Measurements from ENCODE around the gene ELMOD3.
"Not testable (repeated sequence)": the region's sequence is repeated elsewhere in the genome, so short reads cannot be mapped to it uniquely, and the experiment has no call there.

The ELMOD3 gene

DNA sequence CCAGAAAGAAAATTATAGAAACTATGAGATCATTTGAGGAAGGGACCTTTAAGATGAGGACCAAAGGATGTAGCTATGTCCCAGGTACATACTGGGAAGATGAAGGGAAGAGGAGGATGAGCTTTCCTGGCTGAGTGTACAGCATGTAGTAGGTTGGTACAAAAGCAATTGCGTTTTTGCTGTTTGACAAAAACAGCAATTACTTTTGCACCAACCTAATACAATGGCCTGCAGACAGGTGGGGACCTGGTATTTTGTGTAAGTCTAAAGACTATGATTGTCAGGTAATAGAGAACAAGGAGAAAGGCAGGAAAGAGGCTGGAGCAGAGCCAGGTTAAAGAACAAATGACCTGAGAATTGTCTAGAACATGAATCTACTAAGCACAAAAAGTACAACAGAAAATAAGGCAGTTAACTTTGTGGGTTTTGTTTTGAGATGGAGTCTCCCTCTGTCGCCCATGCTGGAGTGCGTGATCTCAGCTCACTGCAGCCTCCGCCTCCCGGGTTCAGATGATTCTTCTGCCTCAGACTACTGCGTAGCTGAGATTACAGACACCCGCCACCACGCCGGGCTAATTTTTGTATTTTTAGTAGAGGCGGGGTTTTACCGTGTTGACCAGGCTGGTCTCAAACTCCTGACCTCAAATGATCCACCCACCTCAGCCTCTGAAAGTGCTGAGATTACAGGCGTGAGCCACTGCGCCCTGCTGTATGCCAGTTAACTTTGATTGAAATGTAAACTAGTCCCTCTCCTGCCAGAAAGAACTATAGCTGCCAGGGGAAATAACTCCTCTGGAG, 23.5 kb upstream of the ELMOD3 start:
- TF ChIP-seq, protein P1, sequence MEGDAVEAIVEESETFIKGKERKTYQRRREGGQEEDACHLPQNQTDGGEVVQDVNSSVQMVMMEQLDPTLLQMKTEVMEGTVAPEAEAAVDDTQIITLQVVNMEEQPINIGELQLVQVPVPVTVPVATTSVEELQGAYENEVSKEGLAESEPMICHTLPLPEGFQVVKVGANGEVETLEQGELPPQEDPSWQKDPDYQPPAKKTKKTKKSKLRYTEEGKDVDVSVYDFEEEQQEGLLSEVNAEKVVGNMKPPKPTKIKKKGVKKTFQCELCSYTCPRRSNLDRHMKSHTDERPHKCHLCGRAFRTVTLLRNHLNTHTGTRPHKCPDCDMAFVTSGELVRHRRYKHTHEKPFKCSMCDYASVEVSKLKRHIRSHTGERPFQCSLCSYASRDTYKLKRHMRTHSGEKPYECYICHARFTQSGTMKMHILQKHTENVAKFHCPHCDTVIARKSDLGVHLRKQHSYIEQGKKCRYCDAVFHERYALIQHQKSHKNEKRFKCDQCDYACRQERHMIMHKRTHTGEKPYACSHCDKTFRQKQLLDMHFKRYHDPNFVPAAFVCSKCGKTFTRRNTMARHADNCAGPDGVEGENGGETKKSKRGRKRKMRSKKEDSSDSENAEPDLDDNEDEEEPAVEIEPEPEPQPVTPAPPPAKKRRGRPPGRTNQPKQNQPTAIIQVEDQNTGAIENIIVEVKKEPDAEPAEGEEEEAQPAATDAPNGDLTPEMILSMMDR (conservative IDR thresholded peaks at IDR 0.05; ENCODE audit: low read depth, low read length) = no peak
- no peak for DNase-seq (ENCODE audit: low read depth)
- H3K4me3 ChIP-seq (ENCODE audit: low read depth, low read length) = no peak overlapping the region

DNA sequence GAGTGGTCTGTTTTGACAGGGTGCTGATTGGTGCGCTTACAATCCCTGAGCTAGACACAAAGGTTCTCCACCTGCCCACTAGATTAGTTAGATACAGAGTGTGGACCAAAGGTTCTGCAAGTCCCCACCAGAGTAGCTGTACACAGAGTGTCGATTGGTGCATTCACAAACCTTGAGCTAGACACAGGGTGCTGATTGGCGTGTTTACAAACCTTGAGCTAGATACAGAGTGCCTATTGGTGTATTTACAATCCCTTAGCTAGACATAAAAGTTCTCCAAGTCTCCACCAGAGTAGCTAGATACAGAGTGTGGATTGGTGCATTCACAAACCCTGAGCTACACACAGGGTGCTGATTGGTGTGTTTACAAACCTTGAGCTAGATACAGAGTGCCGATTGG, 20.7 kb upstream of the ELMOD3 start:
- DNase-seq (ENCODE audit: low read depth); H3K4me3 ChIP-seq (ENCODE audit: low read depth, low read length): not testable (repeated sequence)

DNA sequence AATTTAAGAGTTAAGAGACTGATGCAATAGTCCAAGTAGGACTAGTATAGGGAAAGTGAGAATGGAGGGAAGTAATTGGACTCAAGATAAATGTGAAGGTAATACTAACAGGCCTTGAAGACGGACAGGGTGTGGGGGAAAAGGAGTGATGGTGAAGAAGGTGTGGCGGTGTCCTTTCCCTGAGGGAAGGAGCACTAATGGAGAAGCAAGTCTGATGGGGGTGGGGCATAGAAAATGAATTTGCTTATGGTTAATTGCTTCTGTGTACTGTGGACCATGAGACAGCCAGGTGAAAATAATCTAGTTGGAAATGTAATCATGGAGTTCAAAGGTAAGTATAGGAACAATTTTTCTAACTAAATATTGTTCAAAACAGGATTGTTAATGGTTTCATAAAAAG, 19.6 kb upstream of the ELMOD3 start:
- TF ChIP-seq, protein P1 (conservative IDR thresholded peaks at IDR 0.05; ENCODE audit: low read depth, low read length) = no peak
- H3K4me3 ChIP-seq (ENCODE audit: low read depth, low read length) = no peak overlapping the region
- DNase-seq (ENCODE audit: low read depth) = no peak

DNA sequence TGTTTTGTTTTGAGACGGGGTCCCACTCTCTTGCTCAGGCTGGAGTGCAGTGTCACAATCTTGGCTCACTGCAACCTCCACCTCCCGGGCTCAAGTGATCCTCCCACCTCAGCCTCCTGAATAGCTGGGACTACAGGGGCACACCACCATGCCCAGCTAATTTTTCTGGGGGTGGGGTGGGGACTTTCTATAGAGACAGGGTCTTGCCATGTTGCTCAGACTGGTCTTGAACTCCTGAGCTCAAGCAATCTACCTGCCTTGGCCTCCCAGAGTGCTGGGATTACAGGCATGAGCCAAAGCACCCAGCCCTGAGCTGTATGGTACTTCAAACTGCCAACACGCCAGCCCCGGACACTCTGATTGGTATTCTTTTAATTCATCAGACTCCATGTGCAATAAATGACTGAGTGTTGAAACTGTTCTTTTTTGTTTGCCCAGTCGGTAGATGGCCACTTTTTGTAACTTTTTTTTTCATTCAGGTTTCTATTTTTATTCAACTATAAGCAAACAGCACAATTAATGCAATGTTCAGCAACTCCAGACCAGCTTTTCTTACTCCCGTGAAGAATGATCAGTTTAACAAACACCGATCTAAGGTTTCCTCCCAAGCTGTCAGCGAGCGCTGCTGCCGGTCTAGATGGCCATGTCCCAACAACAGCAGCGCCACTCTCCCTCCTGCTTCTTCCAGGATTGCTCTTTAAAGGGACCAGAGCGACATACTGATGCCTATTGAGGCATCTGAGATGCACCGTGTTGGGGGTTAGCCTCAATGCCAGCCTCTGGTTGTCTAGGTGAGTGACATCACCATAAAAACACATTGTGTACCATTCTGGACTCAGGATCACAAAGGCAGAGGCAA, 14.3 kb upstream of the ELMOD3 start:
- no peak overlapping the region for H3K4me3 ChIP-seq (ENCODE audit: low read depth, low read length)
- DNase-seq (ENCODE audit: low read depth) = peak; percentile 30
- TF ChIP-seq, protein P1 (conservative IDR thresholded peaks at IDR 0.05; ENCODE audit: low read depth, low read length) = no peak

DNA sequence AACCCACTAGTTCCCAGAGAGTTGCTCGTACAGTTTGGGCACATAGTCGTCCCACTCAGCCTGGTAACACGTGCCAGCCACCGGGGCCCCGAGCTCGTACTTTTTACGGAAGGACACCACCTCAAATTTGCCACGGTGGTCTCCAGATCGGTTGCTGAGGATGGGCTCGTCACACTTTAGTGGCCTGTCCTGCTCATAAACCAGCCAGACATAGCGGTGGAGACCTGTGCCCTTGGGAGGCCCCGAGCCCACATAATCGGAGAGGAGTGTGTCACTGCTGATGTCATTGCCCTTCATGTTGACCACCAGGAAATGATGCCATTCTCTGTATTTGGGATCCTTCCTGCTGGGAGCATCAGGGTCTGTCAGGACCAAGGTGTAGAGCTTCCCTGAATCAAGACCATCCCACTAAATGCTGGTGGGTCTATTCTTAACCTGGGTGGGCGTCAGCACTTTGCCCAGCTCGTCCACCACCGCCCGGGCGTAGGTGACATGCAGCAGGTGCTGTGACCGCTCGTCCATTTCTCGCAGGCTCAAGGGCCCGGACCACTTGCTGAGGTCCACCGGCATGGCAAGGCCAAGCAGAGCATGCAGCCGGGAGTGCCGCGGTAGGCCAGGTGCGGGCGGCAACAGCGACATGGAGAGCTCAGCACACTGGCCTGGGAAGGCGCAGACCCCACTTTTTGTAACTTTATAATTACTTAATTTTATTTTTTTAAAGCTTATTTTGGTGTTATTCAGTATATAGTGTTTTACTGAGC, 13.1 kb upstream of the ELMOD3 start:
- H3K4me3 ChIP-seq (ENCODE audit: low read depth, low read length) = no peak overlapping the region
- no peak for DNase-seq (ENCODE audit: low read depth)
- TF ChIP-seq, protein P1 (conservative IDR thresholded peaks at IDR 0.05; ENCODE audit: low read depth, low read length) = no peak

DNA sequence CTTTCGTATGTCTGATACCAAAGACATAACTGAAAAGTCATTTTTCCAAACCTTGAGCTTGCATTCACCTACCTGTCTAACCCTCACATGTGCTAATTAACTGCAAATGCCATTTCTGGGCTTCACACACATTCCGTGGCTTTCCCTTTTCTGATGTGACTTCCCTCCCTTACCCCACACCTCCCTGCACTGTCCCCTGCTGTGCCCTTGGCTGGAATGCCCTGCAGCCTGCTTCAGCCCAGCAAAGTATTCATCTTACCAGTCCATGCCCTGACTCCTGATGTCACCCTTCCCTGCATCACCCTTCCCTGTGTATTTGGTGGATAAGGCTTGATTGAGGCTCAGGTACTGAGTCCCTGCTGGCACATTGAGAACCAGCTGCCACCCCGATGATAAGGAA, 12.4 kb upstream of the ELMOD3 start:
- no peak for DNase-seq (ENCODE audit: low read depth)

DNA sequence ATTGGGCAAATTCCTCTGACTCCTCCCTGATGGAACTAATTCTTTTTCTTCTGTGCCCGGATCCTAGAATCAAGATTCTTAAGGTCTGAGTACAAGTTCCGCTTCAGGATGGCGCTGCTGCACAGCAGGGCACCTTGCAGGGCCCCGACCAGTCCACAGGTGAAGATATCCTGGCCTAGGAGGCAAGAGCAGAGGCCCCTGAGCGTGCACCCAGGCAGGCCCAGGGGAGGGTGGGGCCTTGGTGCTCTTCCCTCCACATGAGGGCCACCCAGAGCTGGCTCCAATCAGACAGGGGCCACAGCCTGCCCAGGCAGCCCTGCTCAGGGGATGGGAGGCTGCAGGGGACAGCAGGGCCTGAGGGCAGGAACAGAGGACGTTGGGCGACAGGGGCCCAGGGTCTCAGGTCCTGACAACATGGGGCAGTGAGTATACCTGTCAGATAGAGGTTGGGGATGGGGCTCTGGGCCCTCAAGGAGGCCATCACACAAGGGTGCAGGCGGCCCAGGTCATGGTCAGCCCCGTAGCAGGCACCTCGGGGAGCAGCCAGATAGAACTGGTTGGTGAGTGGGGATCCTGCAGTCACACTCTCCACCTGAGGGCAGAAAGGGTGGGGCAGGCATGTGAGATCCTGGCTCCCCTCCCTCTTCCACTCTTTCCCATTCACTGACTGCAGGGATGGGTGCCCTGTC, 11.2 kb upstream of the ELMOD3 start:
- not testable (repeated sequence) for H3K4me3 ChIP-seq (ENCODE audit: low read depth, low read length); DNase-seq (ENCODE audit: low read depth)

More for the DNA sequence above, 12.4 kb upstream of the ELMOD3 start:
- no peak overlapping the region for H3K4me3 ChIP-seq (ENCODE audit: low read depth, low read length)
- TF ChIP-seq, protein P1 (conservative IDR thresholded peaks at IDR 0.05; ENCODE audit: low read depth, low read length) = no peak

All from choroid plexus epithelial cell (primary cell).